Activated T-helper 1 cell treated with anti-CD3 and anti-CD28 coated beads, Interleukin-12 subunit alpha, Interleukin-12 subunit beta, Interleukin-2, Interleukin-4 antibody, amounts not matched to agents 30 ng/mL and 10 ng/mL and 1 ng/mL, durations not matched to agents 14 hours and 24 hours and 36 hours (primary cell): Measurements from ENCODE around the gene GATD1. TPM values are rescaled to one million over a fixed set of nuclear protein-coding genes. Genes with fewer than 3 reads are reported as not detected.

ENCODE experiments used
- DNase-seq: peaks from one replicate; pipeline ENCODE4 v3.0.0; 2021; ENCODE audit warnings: low spot score
- H3K27ac Mint-ChIP-seq: one replicate; pipeline ENCODE4 v1.8.0; 2021; ENCODE audit warnings: mild to moderate bottlenecking, mixed read lengths
- H3K27me3 Mint-ChIP-seq: one replicate; pipeline ENCODE4 v1.8.0; 2022; ENCODE audit warnings: mild to moderate bottlenecking, moderate library complexity, mixed read lengths; ENCODE audit not compliant: insufficient read depth
- H3K36me3 Mint-ChIP-seq: one replicate; pipeline ENCODE4 v1.8.0; 2021; ENCODE audit warnings: low read depth, mixed read lengths
- H3K4me1 Mint-ChIP-seq: one replicate; pipeline ENCODE4 v1.8.0; 2021; ENCODE audit warnings: low read depth, mixed read lengths
- H3K4me3 Mint-ChIP-seq: one replicate; pipeline ENCODE4 v1.8.0; 2021; ENCODE audit warnings: mild to moderate bottlenecking, moderate library complexity, mixed read lengths
- H3K9me3 Mint-ChIP-seq: one replicate; pipeline ENCODE4 v1.8.0; 2021; ENCODE audit warnings: mixed read lengths
- intact Hi-C: fragments of 100-400 bp; cut with micrococcal nuclease; formaldehyde crosslinking; loops from one replicate; pipeline ENCODE4 v1.15.1; 2024
- total RNA-seq: library from RNA; stranded (reverse); gene quantifications from 2 replicates; pipeline ENCODE4 v1.2.3, GENCODE V29; 2022

Gene GATD1
- total RNA-seq, 1 donor from 2014 or later: 81.7 TPM

- peaks cover 14% of the 10 kb centered on the region for H3K4me1 Mint-ChIP-seq
- no peak for DNase-seq
- intact Hi-C loops: no loop called here
- no peaks in the 10 kb centered on the region for H3K9me3 Mint-ChIP-seq
- peak overlapping the region; percentile 53 for H3K27ac Mint-ChIP-seq
- no peaks in the 10 kb centered on the region for H3K27me3 Mint-ChIP-seq
- peak overlapping the region; percentile 79 for H3K4me3 Mint-ChIP-seq
- no peaks in the 10 kb centered on the region for H3K36me3 Mint-ChIP-seq
These were observed 1.1 kb downstream of the GATD1 start for GRCh38 chr11:776263-776560.

- Mint-ChIP-seq H3K4me1 (peaks cover 14% of the 10 kb centered on the region), H3K9me3 (no peaks in the 10 kb centered on the region), H3K36me3 (no peaks in the 10 kb centered on the region), H3K27me3 (no peaks in the 10 kb centered on the region), H3K27ac (peak overlapping the region; percentile 76), H3K4me3 (peak overlapping the region; percentile 74)
- DNase-seq: no peak
- intact Hi-C loops: no loop called here
These were observed 2.3 kb downstream of the GATD1 start for GRCh38 chr11:774873-775592.

GRCh38 chr11:773830-774229, 3.5 kb downstream of the GATD1 start:
- H3K9me3 Mint-ChIP-seq: no peaks in the 10 kb centered on the region
- no peak for DNase-seq
- no peak overlapping the region for H3K27ac Mint-ChIP-seq
- no peaks in the 10 kb centered on the region for H3K36me3 Mint-ChIP-seq
- peaks cover 7% of the 10 kb centered on the region for H3K4me1 Mint-ChIP-seq
- intact Hi-C loops: no loop called here
- no peak overlapping the region for H3K4me3 Mint-ChIP-seq
- H3K27me3 Mint-ChIP-seq: no peaks in the 10 kb centered on the region

- intact Hi-C loops: no loop called here
- Mint-ChIP-seq H3K9me3 (no peaks in the 10 kb centered on the region), H3K4me3 (no peak overlapping the region), H3K36me3 (no peaks in the 10 kb centered on the region), H3K27me3 (no peaks in the 10 kb centered on the region), H3K4me1 (peaks cover 7% of the 10 kb centered on the region), H3K27ac (no peak overlapping the region)
- no peak for DNase-seq
These were observed 3.9 kb downstream of the GATD1 start for GRCh38 chr11:773425-773824.

GRCh38 chr11:772429-773390, 4.6 kb downstream of the GATD1 start:
- Mint-ChIP-seq H3K4me1 (peaks cover 7% of the 10 kb centered on the region), H3K27ac (no peak overlapping the region), H3K4me3 (no peak overlapping the region), H3K27me3 (no peaks in the 10 kb centered on the region), H3K9me3 (no peaks in the 10 kb centered on the region), H3K36me3 (no peaks in the 10 kb centered on the region)
- intact Hi-C loops: no loop called here
- DNase-seq: no peak

GRCh38 chr11:771617-772204, 5.6 kb downstream of the GATD1 start:
- Mint-ChIP-seq H3K27ac (no peak overlapping the region), H3K36me3 (no peaks in the 10 kb centered on the region), H3K9me3 (no peaks in the 10 kb centered on the region), H3K27me3 (no peaks in the 10 kb centered on the region), H3K4me3 (no peak overlapping the region), H3K4me1 (peaks cover 10% of the 10 kb centered on the region)
- DNase-seq: no peak
- intact Hi-C loops: no loop called here

GRCh38 chr11:770642-771616, 6.4 kb downstream of the GATD1 start:
- Mint-ChIP-seq H3K27ac (no peak overlapping the region), H3K4me1 (peaks cover 15% of the 10 kb centered on the region), H3K36me3 (peaks cover 5% of the 10 kb centered on the region), H3K9me3 (no peaks in the 10 kb centered on the region), H3K4me3 (no peak overlapping the region), H3K27me3 (no peaks in the 10 kb centered on the region)
- DNase-seq: no peak
- intact Hi-C loops: no loop called here

GRCh38 chr11:769887-770641, 7.2 kb downstream of the GATD1 start:
- H3K4me3 Mint-ChIP-seq: no peak overlapping the region
- H3K36me3 Mint-ChIP-seq: peaks cover 8% of the 10 kb centered on the region
- H3K4me1 Mint-ChIP-seq: peaks cover 8% of the 10 kb centered on the region
- DNase-seq: no peak
- H3K27ac Mint-ChIP-seq: no peak overlapping the region
- no peaks in the 10 kb centered on the region for H3K9me3 Mint-ChIP-seq
- no peaks in the 10 kb centered on the region for H3K27me3 Mint-ChIP-seq
- intact Hi-C loops: no loop called here

- intact Hi-C loops: no loop called here
- Mint-ChIP-seq H3K36me3 (peaks cover 20% of the 10 kb centered on the region), H3K9me3 (no peaks in the 10 kb centered on the region), H3K27me3 (no peaks in the 10 kb centered on the region), H3K27ac (no peak overlapping the region), H3K4me1 (peaks cover 8% of the 10 kb centered on the region), H3K4me3 (no peak overlapping the region)
- no peak for DNase-seq
These were observed 10.0 kb downstream of the GATD1 start for GRCh38 chr11:767238-767637.

- no peak for DNase-seq
- peaks cover 20% of the 10 kb centered on the region for H3K36me3 Mint-ChIP-seq
- H3K9me3 Mint-ChIP-seq: no peaks in the 10 kb centered on the region
- no peaks in the 10 kb centered on the region for H3K27me3 Mint-ChIP-seq
- no peak overlapping the region for H3K27ac Mint-ChIP-seq
- intact Hi-C loops: no loop called here
- no peak overlapping the region for H3K4me3 Mint-ChIP-seq
- peaks cover 8% of the 10 kb centered on the region for H3K4me1 Mint-ChIP-seq
These were observed 10.4 kb downstream of the GATD1 start for GRCh38 chr11:766936-767210.

GRCh38 chr11:766106-766935, 11.0 kb downstream of the GATD1 start:
- DNase-seq: no peak
- Mint-ChIP-seq H3K9me3 (no peaks in the 10 kb centered on the region), H3K4me1 (peaks cover 8% of the 10 kb centered on the region), H3K27me3 (no peaks in the 10 kb centered on the region), H3K27ac (no peak overlapping the region), H3K36me3 (peaks cover 25% of the 10 kb centered on the region), H3K4me3 (no peak overlapping the region)
- intact Hi-C loops: no loop called here
